HEK293 (cell line): ENCODE data around the gene DDRGK1.
A peak's percentile ranks its signal among the peaks of the same experiment; 100 is the strongest.

ENCODE experiments used
- CTCF ChIA-PET: fragments of 350-600 bp; formaldehyde crosslinking; extraction: SDS; loops from one replicate; lab custom pipeline; 2021; ENCODE audit warnings: antibody characterized with exemption; lab: Yijun Ruan, JAX
- POLR2A ChIA-PET: fragments of 300-600 bp; formaldehyde crosslinking; extraction: SDS; loops from one replicate; lab custom pipeline; 2020; ENCODE audit warnings: antibody characterized with exemption, inconsistent platforms; lab: Yijun Ruan, JAX
- H3K27ac ChIP-seq: fragments of 200-500 bp; sonication (Bioruptor generic); 2 replicates; pipeline ENCODE4 v1.5.1; 2014; ENCODE audit warnings: low read depth, low read length, control low read depth, inconsistent platforms; ENCODE audit errors: extremely low read depth
- H3K36me3 ChIP-seq, 2 experiments: fragments of 200-500 bp in 1 of 2; sonication (Bioruptor generic) in 1 of 2; 1 replicate in 1 of 2; 2 replicates in 1 of 2; pipeline ENCODE4 v1.5.1; 2014 to 2017; ENCODE audit warnings: inconsistent platforms in 2 of 2, low read length in 2 of 2; ENCODE audit not compliant: control insufficient read depth in 2 of 2, insufficient read depth in 1 of 2
- H3K4me1 ChIP-seq: fragments of 200-500 bp; sonication (Bioruptor generic); 2 replicates; pipeline ENCODE4 v1.5.1; 2014; ENCODE audit warnings: mild to moderate bottlenecking, low read length, inconsistent platforms; ENCODE audit not compliant: control insufficient read depth, insufficient read depth
- H3K4me3 ChIP-seq: 2 replicates; pipeline ENCODE4 v1.5.1; 2011; ENCODE audit warnings: low read depth, mild to moderate bottlenecking, control low read depth, low read length, moderate library complexity
- H3K9me3 ChIP-seq: fragments of 200-500 bp; sonication (Bioruptor generic); 2 replicates; pipeline ENCODE4 v1.5.1; 2014; ENCODE audit warnings: low read depth, low read length, inconsistent platforms; ENCODE audit not compliant: control insufficient read depth, insufficient read depth
- GFI1B ChIP-seq: fragments of 450-650 bp; formaldehyde crosslinking; IDR thresholded peaks from 2 replicates; pipeline ENCODE4 v1.5.1; 2016; ENCODE audit warnings: missing biosample characterization, missing genetic modification characterization
- GLI4 ChIP-seq: fragments of 450-650 bp; formaldehyde crosslinking; IDR thresholded peaks from 2 replicates; pipeline ENCODE4 v1.5.1; 2016; ENCODE audit warnings: missing biosample characterization, missing genetic modification characterization
- HOXC10 ChIP-seq: sonication (generic); formaldehyde crosslinking; IDR thresholded peaks from 2 replicates; pipeline ENCODE4 v1.8.1; 2023; ENCODE audit warnings: mild to moderate bottlenecking, missing genetic modification reagents
- KLF10 ChIP-seq: fragments of 450-650 bp; IDR thresholded peaks from 2 replicates; pipeline ENCODE4 v1.5.1; 2018; ENCODE audit warnings: missing biosample characterization, mild to moderate bottlenecking, missing genetic modification characterization
- KLF7 ChIP-seq: fragments of 450-650 bp; formaldehyde crosslinking; IDR thresholded peaks from 2 replicates; pipeline ENCODE4 v1.5.1; 2016; ENCODE audit warnings: missing biosample characterization, missing genetic modification characterization, borderline replicate concordance
- MEIS1 ChIP-seq: sonication (generic); formaldehyde crosslinking; IDR thresholded peaks from 2 replicates; pipeline ENCODE4 v1.8.1; 2022; ENCODE audit warnings: missing genetic modification reagents, mild to moderate bottlenecking, borderline replicate concordance
- PRDM10 ChIP-seq: fragments of 450-650 bp; formaldehyde crosslinking; IDR thresholded peaks from 2 replicates; pipeline ENCODE4 v1.5.1; 2016; ENCODE audit warnings: missing biosample characterization, missing genetic modification characterization
- ZFHX2 ChIP-seq: fragments of 450-650 bp; formaldehyde crosslinking; conservative IDR thresholded peaks from 2 replicates; pipeline ENCODE4 v1.5.1; 2016; ENCODE audit warnings: missing biosample characterization, missing genetic modification characterization
- ZFP41 ChIP-seq: fragments of 450-650 bp; formaldehyde crosslinking; IDR thresholded peaks from 2 replicates; pipeline ENCODE4 v1.5.1; 2016; ENCODE audit warnings: missing biosample characterization, missing genetic modification characterization, borderline replicate concordance
- ZIC2 ChIP-seq: fragments of 450-650 bp; formaldehyde crosslinking; IDR thresholded peaks from 2 replicates; pipeline ENCODE4 v1.5.1; 2016; ENCODE audit warnings: missing biosample characterization, missing genetic modification characterization
- ZNF114 ChIP-seq: fragments of 450-650 bp; formaldehyde crosslinking; IDR thresholded peaks from 2 replicates; pipeline ENCODE4 v1.5.0; 2017; ENCODE audit warnings: missing biosample characterization, missing genetic modification characterization
- ZNF138 ChIP-seq: fragments of 450-650 bp; formaldehyde crosslinking; IDR thresholded peaks from 2 replicates; pipeline ENCODE4 v1.5.1; 2016; ENCODE audit warnings: missing biosample characterization, missing genetic modification characterization, borderline replicate concordance
- ZNF140 ChIP-seq: fragments of 450-650 bp; formaldehyde crosslinking; IDR thresholded peaks from 2 replicates; pipeline ENCODE4 v1.5.1; 2016; ENCODE audit warnings: missing biosample characterization, missing genetic modification characterization
- ZNF16 ChIP-seq: fragments of 450-650 bp; formaldehyde crosslinking; IDR thresholded peaks from 2 replicates; pipeline ENCODE4 v1.5.1; 2016; ENCODE audit warnings: low read depth, missing biosample characterization, missing genetic modification characterization
- ZNF175 ChIP-seq: fragments of 450-650 bp; formaldehyde crosslinking; IDR thresholded peaks from 2 replicates; pipeline ENCODE4 v1.5.1; 2016; ENCODE audit warnings: missing biosample characterization, missing genetic modification characterization
- ZNF184 ChIP-seq: fragments of 450-650 bp; IDR thresholded peaks from 2 replicates; pipeline ENCODE4 v1.5.1; 2018; ENCODE audit warnings: missing biosample characterization, mild to moderate bottlenecking, missing genetic modification characterization
- ZNF324 ChIP-seq: fragments of 450-650 bp; formaldehyde crosslinking; IDR thresholded peaks from 2 replicates; pipeline ENCODE4 v1.5.1; 2016; ENCODE audit warnings: missing biosample characterization, missing genetic modification characterization
- ZNF398 ChIP-seq: fragments of 450-650 bp; formaldehyde crosslinking; IDR thresholded peaks from 2 replicates; pipeline ENCODE4 v1.5.1; 2017; ENCODE audit warnings: missing biosample characterization, missing genetic modification characterization
- ZNF404 ChIP-seq: fragments of 450-650 bp; formaldehyde crosslinking; IDR thresholded peaks from 2 replicates; pipeline ENCODE4 v1.5.1; 2017; ENCODE audit warnings: missing biosample characterization, missing genetic modification characterization
- ZNF416 ChIP-seq: fragments of 450-650 bp; formaldehyde crosslinking; IDR thresholded peaks from 2 replicates; pipeline ENCODE4 v1.5.1; 2016; ENCODE audit warnings: missing biosample characterization, missing genetic modification characterization
- ZNF423 ChIP-seq: fragments of 450-650 bp; formaldehyde crosslinking; IDR thresholded peaks from 2 replicates; pipeline ENCODE4 v1.5.1; 2016; ENCODE audit warnings: missing biosample characterization, missing genetic modification characterization
- ZNF426 ChIP-seq: fragments of 450-650 bp; formaldehyde crosslinking; IDR thresholded peaks from 2 replicates; pipeline ENCODE4 v1.5.1; 2017; ENCODE audit warnings: missing biosample characterization, missing genetic modification characterization, mild to moderate bottlenecking, inconsistent platforms, moderate library complexity
- ZNF449 ChIP-seq: fragments of 450-650 bp; formaldehyde crosslinking; IDR thresholded peaks from 2 replicates; pipeline ENCODE4 v1.5.1; 2017; ENCODE audit warnings: missing biosample characterization, mild to moderate bottlenecking, missing genetic modification characterization, moderate library complexity
- ZNF488 ChIP-seq: fragments of 450-650 bp; formaldehyde crosslinking; IDR thresholded peaks from 2 replicates; pipeline ENCODE4 v1.5.1; 2016; ENCODE audit warnings: missing biosample characterization, missing genetic modification characterization
- ZNF571 ChIP-seq: fragments of 450-650 bp; formaldehyde crosslinking; IDR thresholded peaks from 2 replicates; pipeline ENCODE4 v1.5.0; 2017; ENCODE audit warnings: missing biosample characterization, missing genetic modification characterization
- ZNF596 ChIP-seq: fragments of 450-650 bp; IDR thresholded peaks from 2 replicates; pipeline ENCODE4 v1.5.0; 2018; ENCODE audit warnings: missing biosample characterization, mild to moderate bottlenecking, missing genetic modification characterization, moderate library complexity
- ZNF664 ChIP-seq: fragments of 450-650 bp; formaldehyde crosslinking; IDR thresholded peaks from 2 replicates; pipeline ENCODE4 v1.5.1; 2016; ENCODE audit warnings: missing biosample characterization, missing genetic modification characterization
- ZNF670 ChIP-seq: fragments of 450-650 bp; formaldehyde crosslinking; IDR thresholded peaks from 2 replicates; pipeline ENCODE4 v1.5.1; 2016; ENCODE audit warnings: missing biosample characterization, missing genetic modification characterization, low read depth
- ZNF785 ChIP-seq: fragments of 450-650 bp; formaldehyde crosslinking; IDR thresholded peaks from 2 replicates; pipeline ENCODE4 v1.5.1; 2016; ENCODE audit warnings: missing biosample characterization, missing genetic modification characterization
- ZNF792 ChIP-seq: fragments of 450-650 bp; formaldehyde crosslinking; IDR thresholded peaks from 2 replicates; pipeline ENCODE4 v1.5.1; 2016; ENCODE audit warnings: missing biosample characterization, missing genetic modification characterization
- ZSCAN30 ChIP-seq: fragments of 450-650 bp; IDR thresholded peaks from 2 replicates; pipeline ENCODE4 v1.5.1; 2018; ENCODE audit warnings: missing biosample characterization, mild to moderate bottlenecking, missing genetic modification characterization, moderate library complexity

DDRGK1 gene

GRCh38 chr20:3239026-3239866 is 34.8 kb upstream of the DDRGK1 start, which contains the start of gene SLC4A11:
Gene SLC4A11 (minus strand): TSS chr20:3239190. CDS start chr20:3239137, 53 bp downstream.
- POLR2A ChIA-PET: interaction anchor here (0.6 to 1.7 kb wide), 8 partner anchors 12 to 193 kb away, joined by 3 to 8 read pairs (median 4); partner anchors contain the start of gene MRPS26
- CTCF ChIA-PET: interaction anchor here (0.6 to 2.6 kb wide), 8 partner anchors 9 to 1832 kb away, joined by 3 to 22 read pairs (median 4); no protein-coding TSS in a partner anchor
- TF ChIP-seq MEIS1 (CRISPR knock-in tag) (no peak), ZNF426 (tag by site-specific recombination) (no peak), ZNF324 (tag by site-specific recombination) (no peak), ZNF184 (tag by site-specific recombination) (peak; percentile 16; the same call in 1 of the 2 replicates), ZNF423 (tag by site-specific recombination) (no peak), ZNF488 (tag by site-specific recombination) (no peak), ZNF398 (tag by site-specific recombination) (no peak), ZNF16 (no peak), ZNF404 (tag by site-specific recombination) (no peak), HOXC10 (CRISPR knock-in tag) (no peak), ZFHX2 (tag by site-specific recombination) (0 out of 2 replicates have a peak, but pooled peaks have one; percentile 21), ZNF138 (tag by site-specific recombination) (no peak), GFI1B (tag by site-specific recombination) (no peak), KLF7 (tag by site-specific recombination) (no peak), ZNF785 (tag by site-specific recombination) (no peak), ZNF596 (0 out of 2 replicates have a peak, but pooled peaks have one; percentile 37), ZNF416 (no peak), ZNF670 (tag by site-specific recombination) (no peak), PRDM10 (tag by site-specific recombination) (peak; percentile 65), ZNF449 (0 out of 2 replicates have a peak, but pooled peaks have one; percentile 61), ZNF175 (tag by site-specific recombination) (no peak), ZSCAN30 (tag by site-specific recombination) (0 out of 2 replicates have a peak, but pooled peaks have one; percentile 47), ZNF664 (tag by site-specific recombination) (no peak), ZFP41 (tag by site-specific recombination) (no peak), ZNF571 (tag by site-specific recombination) (no peak), ZNF140 (tag by site-specific recombination) (no peak), ZNF792 (tag by site-specific recombination) (no peak), KLF10 (tag by site-specific recombination) (peak; percentile 99), GLI4 (tag by site-specific recombination) (no peak), ZIC2 (no peak), ZNF114 (tag by site-specific recombination) (no peak)

More at GRCh38 chr20:3239026-3239866, 34.8 kb upstream of the DDRGK1 start, which contains the start of gene SLC4A11:
- Histone ChIP-seq H3K4me1 (no peaks in the 10 kb centered on the region), H3K36me3 (no peaks in the 10 kb centered on the region), H3K27ac (peak within 1 kb of the TSS; percentile 62; the same call in 1 of the 2 replicates), H3K9me3 (no peaks in the 10 kb centered on the region), H3K4me3 (peak within 1 kb of the TSS; percentile 55)
